Caco-2 (cell line): ENCODE measurements around the gene PNMA8B. TPM values are rescaled to one million over a fixed set of nuclear protein-coding genes. Genes with fewer than 3 reads are reported as not detected.
A peak's percentile ranks its signal among the peaks of the same experiment; 100 is the strongest.

ENCODE experiments used
- BruUV-seq: library from RNA; stranded (reverse); fragments of 400-500 nt; replicated peaks from 2 replicates; lab custom pipeline; 2021; lab: Mats Ljungman, UMichigan
- CTCF ChIA-PET: fragments of 300-600 bp; sonication (Branson Sonifier 250); formaldehyde crosslinking; loops from one replicate; lab custom pipeline; 2022; ENCODE audit warnings: antibody characterized with exemption; lab: Charles Lee
- POLR2A ChIA-PET: fragments of 300-600 bp; sonication (Branson Sonifier 250); formaldehyde crosslinking; loops from one replicate; lab custom pipeline; 2022; ENCODE audit warnings: antibody characterized with exemption; lab: Charles Lee
- DNase-seq, 2 experiments: peaks; one replicate each; pipeline versions ENCODE4 v3.0.0 to v3.0.0-alpha.2; 2020 to 2022
- H3K27me3 ChIP-seq: replicated peaks from 2 replicates; pipeline ENCODE4 v1.6.0; 2011; ENCODE audit warnings: low read length; ENCODE audit not compliant: control insufficient read depth, insufficient read depth
- H3K36me3 ChIP-seq: 2 replicates; pipeline ENCODE4 v1.5.1; 2011; ENCODE audit warnings: low read length; ENCODE audit not compliant: control insufficient read depth, insufficient read depth
- H3K4me1 ChIP-seq: fragments of 250-450 bp; sonication (Bioruptor Pico); 2 replicates; pipeline ENCODE4 v1.5.1; 2020; ENCODE audit warnings: mild to moderate bottlenecking
- H3K4me3 ChIP-seq: 2 replicates; pipeline ENCODE4 v1.5.1; 2011; ENCODE audit warnings: low read depth, mild to moderate bottlenecking, control low read depth, low read length
- H3K9me3 ChIP-seq: fragments of 250-450 bp; sonication (Bioruptor Pico); 2 replicates; pipeline ENCODE4 v1.5.1; 2020; ENCODE audit warnings: mild to moderate bottlenecking, moderate library complexity
- H3K27ac Mint-ChIP-seq: one replicate; pipeline ENCODE4 v1.8.0; 2022; ENCODE audit warnings: mixed read lengths; ENCODE audit not compliant: unreplicated experiment
- H3K27me3 Mint-ChIP-seq: one replicate; pipeline ENCODE4 v1.8.0; 2022; ENCODE audit warnings: mixed read lengths; ENCODE audit not compliant: insufficient read depth, unreplicated experiment
- H3K36me3 Mint-ChIP-seq: one replicate; pipeline ENCODE4 v1.8.0; 2022; ENCODE audit warnings: mild to moderate bottlenecking, mixed read lengths; ENCODE audit not compliant: insufficient read depth, unreplicated experiment
- H3K4me1 Mint-ChIP-seq: one replicate; pipeline ENCODE4 v1.8.0; 2022; ENCODE audit warnings: low read depth, mixed read lengths; ENCODE audit not compliant: unreplicated experiment
- H3K4me3 Mint-ChIP-seq: one replicate; pipeline ENCODE4 v1.8.0; 2022; ENCODE audit warnings: mild to moderate bottlenecking, moderate library complexity, mixed read lengths; ENCODE audit not compliant: unreplicated experiment
- H3K9me3 Mint-ChIP-seq: one replicate; pipeline ENCODE4 v1.8.0; 2022; ENCODE audit warnings: mixed read lengths; ENCODE audit not compliant: unreplicated experiment
- CTCF ChIP-seq, 2 experiments: fragments of 200-600 bp in 1 of 2; IDR thresholded peaks; 1 replicate in 1 of 2; 2 replicates in 1 of 2; pipeline versions ENCODE4 v1.5.1 to v1.8.0; 2011 to 2022; ENCODE audit warnings: antibody characterized with exemption in 1 of 2, control low read depth in 1 of 2, inconsistent platforms in 1 of 2, low read depth in 1 of 2, low read length in 1 of 2, mild to moderate bottlenecking in 1 of 2, moderate library complexity in 1 of 2; ENCODE audit not compliant: insufficient read depth in 1 of 2, severe bottlenecking in 1 of 2, unreplicated experiment in 1 of 2
- intact Hi-C: fragments of 100-400 bp; cut with micrococcal nuclease; formaldehyde crosslinking; loops from one replicate; pipeline ENCODE4 v1.10.0; 2022; ENCODE audit not compliant: unreplicated experiment
- total RNA-seq: library from RNA; stranded (reverse); gene quantifications from 2 replicates; pipeline ENCODE4 v1.2.3, GENCODE V29; 2022

The PNMA8B gene
- total RNA-seq, 1 experiment from 2014 or later = 0.11 TPM

- Mint-ChIP-seq H3K27ac (no peak overlapping the region), H3K36me3 (no peaks in the 10 kb centered on the region), H3K4me1 (no peaks in the 10 kb centered on the region)
Observed at GRCh38 chr19:46533078-46533620, 37.5 kb upstream of the PNMA8B start.

GRCh38 chr19:46530636-46531035 is 35.0 kb upstream of the PNMA8B start:
- TF ChIP-seq CTCF (IDR thresholded peaks at IDR 0.05; ENCODE audit: insufficient read depth in 1 of 2, low read depth in 1 of 2, low read length in 1 of 2, severe bottlenecking in 1 of 2, unreplicated experiment in 1 of 2) = no peak
- no peak overlapping the region for H3K27ac Mint-ChIP-seq
- H3K4me3 Mint-ChIP-seq = no peak overlapping the region
- Histone ChIP-seq H3K4me1 (no peaks in the 10 kb centered on the region), H3K4me3 (no peak overlapping the region), H3K36me3 (no peaks in the 10 kb centered on the region), H3K9me3 (peaks cover 3% of the 10 kb centered on the region; the same call in 1 of the 2 replicates), H3K27me3 (no peaks in the 10 kb centered on the region)
- CTCF ChIA-PET = interaction anchor here (0.6 to 2.6 kb wide), 6 partner anchors 8 to 172 kb away, joined by 3 to 18 read pairs (median 5); partner anchors contain the start of gene DACT3
- POLR2A ChIA-PET = interaction anchor here (0.7 kb wide), 1 partner anchor 70 kb away, joined by 8 read pairs; no protein-coding TSS in a partner anchor
- intact Hi-C loops = no loop called here
- no peak for DNase-seq
- H3K36me3 Mint-ChIP-seq = no peaks in the 10 kb centered on the region
- peaks cover 12% of the 10 kb centered on the region for H3K27me3 Mint-ChIP-seq
- H3K4me1 Mint-ChIP-seq = no peaks in the 10 kb centered on the region
- no TSS peak for BruUV-seq
- no peaks in the 10 kb centered on the region for H3K9me3 Mint-ChIP-seq

More at GRCh38 chr19:46533078-46533620, 37.5 kb upstream of the PNMA8B start:
- no peaks in the 10 kb centered on the region for H3K36me3 ChIP-seq
- no peak for DNase-seq
- ChIA-PET POLR2A (no interaction called here), CTCF (no interaction called here)
- BruUV-seq = no TSS peak
- no peaks in the 10 kb centered on the region for H3K4me1 ChIP-seq
- Mint-ChIP-seq H3K9me3 (no peaks in the 10 kb centered on the region), H3K4me3 (no peak overlapping the region), H3K27me3 (peaks cover 9% of the 10 kb centered on the region)
- intact Hi-C loops = no loop called here
- no peak overlapping the region for H3K4me3 ChIP-seq
- H3K27me3 ChIP-seq = no peaks in the 10 kb centered on the region
- H3K9me3 ChIP-seq = no peaks in the 10 kb centered on the region
- no peak for TF ChIP-seq CTCF (IDR thresholded peaks at IDR 0.05; ENCODE audit: insufficient read depth in 1 of 2, low read depth in 1 of 2, low read length in 1 of 2, severe bottlenecking in 1 of 2, unreplicated experiment in 1 of 2)

- Mint-ChIP-seq H3K4me3 (no peak overlapping the region), H3K4me1 (no peaks in the 10 kb centered on the region), H3K9me3 (no peaks in the 10 kb centered on the region), H3K27ac (no peak overlapping the region), H3K36me3 (no peaks in the 10 kb centered on the region), H3K27me3 (peaks cover 9% of the 10 kb centered on the region)
- Histone ChIP-seq H3K4me1 (no peaks in the 10 kb centered on the region), H3K4me3 (no peak overlapping the region), H3K27me3 (no peaks in the 10 kb centered on the region), H3K36me3 (no peaks in the 10 kb centered on the region), H3K9me3 (peaks cover 4% of the 10 kb centered on the region; the same call in 1 of the 2 replicates)
- ChIA-PET CTCF (interaction anchor here (0.6 to 2.6 kb wide), 8 partner anchors 9 to 290 kb away, joined by 3 to 18 read pairs (median 4); partner anchors contain the start of gene DACT3), POLR2A (no interaction called here)
- TF ChIP-seq CTCF (IDR thresholded peaks at IDR 0.05; ENCODE audit: insufficient read depth in 1 of 2, low read depth in 1 of 2, low read length in 1 of 2, severe bottlenecking in 1 of 2, unreplicated experiment in 1 of 2) = peak; percentile 94 to 97
- DNase-seq = peak in 1 of 2 experiments; percentile 77
- intact Hi-C loops = loop anchor here (1.0 to 2.0 kb wide), 3 partner anchors 12 to 132 kb away; no protein-coding TSS in a partner anchor
- no TSS peak for BruUV-seq
Observed at GRCh38 chr19:46529622-46530451, 34.2 kb upstream of the PNMA8B start.
